ENCODE data around the gene VSIG8.

VSIG8 gene

DNA sequence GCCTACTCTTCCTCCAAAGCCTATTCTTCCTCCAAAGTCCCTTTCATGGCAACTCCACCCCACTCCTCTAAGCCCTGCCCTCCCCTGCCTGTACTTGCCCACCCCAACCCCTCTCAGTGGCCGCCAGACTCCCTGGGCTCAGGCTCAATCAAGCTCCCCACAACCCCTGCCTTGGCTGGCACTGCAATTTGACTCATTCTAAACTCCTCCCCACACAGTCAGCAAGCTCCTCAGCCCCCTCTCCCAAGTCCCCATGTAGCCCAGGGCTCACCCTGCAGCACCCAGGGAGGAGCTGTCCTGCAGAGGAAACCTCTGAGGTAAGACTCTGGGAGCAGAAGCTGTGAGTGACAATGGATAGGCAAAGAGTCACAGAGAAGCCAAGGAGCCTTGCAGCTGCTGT, 3.6 kb upstream of the VSIG8 start:
- H3K4me1 ChIP-seq (ENCODE audit: insufficient read depth, insufficient read length): peaks cover 10% of the 10 kb centered on the region
- H3K9me3 ChIP-seq (ENCODE audit: insufficient read depth, low read length): no peaks in the 10 kb centered on the region
- DNase-seq (ENCODE audit: low read depth, low spot score): no peak
- no peak for TF ChIP-seq SUZ12 (IDR thresholded peaks at IDR 0.05; ENCODE audit: extremely low read depth, insufficient read depth, insufficient read length)
- no peak for TF ChIP-seq YY1 (IDR thresholded peaks at IDR 0.05; ENCODE audit: insufficient read depth, insufficient read length)
- TF ChIP-seq ZNF274 (IDR thresholded peaks at IDR 0.05; ENCODE audit: low read depth, low read length): no peak
- no peak overlapping the region for H3K9ac ChIP-seq (ENCODE audit: insufficient read length, low read depth)
- no peak overlapping the region for H3K4me3 ChIP-seq (ENCODE audit: insufficient read length, low read depth)
- no peaks in the 10 kb centered on the region for H3K36me3 ChIP-seq (ENCODE audit: insufficient read depth, insufficient read length, low read length)
- no peaks in the 10 kb centered on the region for H3K27me3 ChIP-seq (ENCODE audit: insufficient read depth, insufficient read length)

- Histone ChIP-seq H3K9ac (ENCODE audit: insufficient read length, low read depth) (no peak overlapping the region), H3K27me3 (ENCODE audit: insufficient read depth, insufficient read length) (no peaks in the 10 kb centered on the region), H3K36me3 (ENCODE audit: insufficient read depth, insufficient read length, low read length) (no peaks in the 10 kb centered on the region), H3K4me1 (ENCODE audit: insufficient read depth, insufficient read length) (peaks cover 10% of the 10 kb centered on the region), H3K4me3 (ENCODE audit: insufficient read length, low read depth) (no peak overlapping the region), H3K9me3 (ENCODE audit: insufficient read depth, low read length) (no peaks in the 10 kb centered on the region)
- TF ChIP-seq SUZ12 (IDR thresholded peaks at IDR 0.05; ENCODE audit: extremely low read depth, insufficient read depth, insufficient read length) (no peak), YY1 (IDR thresholded peaks at IDR 0.05; ENCODE audit: insufficient read depth, insufficient read length) (no peak), ZNF274 (IDR thresholded peaks at IDR 0.05; ENCODE audit: low read depth, low read length) (no peak)
- no peak for DNase-seq (ENCODE audit: low read depth, low spot score)
Measured at GRCh38 chr1:159864262-159864661, 1.8 kb upstream of the VSIG8 start.

DNA sequence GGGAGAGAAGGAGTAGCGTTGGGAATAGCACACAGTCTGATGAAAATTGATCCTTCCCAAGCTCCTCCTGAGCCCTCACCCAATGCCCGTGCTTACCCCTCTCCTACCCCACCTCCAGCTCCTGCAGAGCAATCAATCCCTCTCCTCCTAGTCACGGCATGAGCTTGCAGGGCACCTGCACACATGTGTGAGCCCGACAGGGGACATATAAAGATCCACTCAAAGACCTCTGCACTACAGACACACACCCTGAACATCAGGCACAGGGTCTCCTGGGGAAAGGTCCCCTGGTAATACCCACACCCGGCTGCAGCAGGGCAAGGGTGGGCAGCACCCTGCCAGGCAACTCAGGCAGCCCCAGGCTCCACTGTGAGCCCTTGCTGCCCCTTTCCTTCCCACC, 426 bp downstream of the VSIG8 start:
- H3K4me3 ChIP-seq (ENCODE audit: insufficient read length, low read depth): no peak overlapping the region
- H3K9me3 ChIP-seq (ENCODE audit: insufficient read depth, low read length): no peaks in the 10 kb centered on the region
- H3K4me1 ChIP-seq (ENCODE audit: insufficient read depth, insufficient read length): peaks cover 3% of the 10 kb centered on the region
- H3K9ac ChIP-seq (ENCODE audit: insufficient read length, low read depth): no peak overlapping the region
- peaks cover 1% of the 10 kb centered on the region for H3K27me3 ChIP-seq (ENCODE audit: insufficient read depth, insufficient read length)
- peaks cover 3% of the 10 kb centered on the region for H3K36me3 ChIP-seq (ENCODE audit: insufficient read depth, insufficient read length, low read length)
- no peak for DNase-seq (ENCODE audit: low read depth, low spot score)
- no peak for TF ChIP-seq ZNF274 (IDR thresholded peaks at IDR 0.05; ENCODE audit: low read depth, low read length)
- TF ChIP-seq YY1 (IDR thresholded peaks at IDR 0.05; ENCODE audit: insufficient read depth, insufficient read length): no peak
- no peak for TF ChIP-seq SUZ12 (IDR thresholded peaks at IDR 0.05; ENCODE audit: extremely low read depth, insufficient read depth, insufficient read length)

GRCh38 chr1:159861218-159861617, 1.2 kb downstream of the VSIG8 start:
- Histone ChIP-seq H3K36me3 (ENCODE audit: insufficient read depth, insufficient read length, low read length) (peaks cover 8% of the 10 kb centered on the region), H3K9ac (ENCODE audit: insufficient read length, low read depth) (no peak overlapping the region)
- TF ChIP-seq ZNF274 (IDR thresholded peaks at IDR 0.05; ENCODE audit: low read depth, low read length) (no peak), SUZ12 (IDR thresholded peaks at IDR 0.05; ENCODE audit: extremely low read depth, insufficient read depth, insufficient read length) (no peak), YY1 (IDR thresholded peaks at IDR 0.05; ENCODE audit: insufficient read depth, insufficient read length) (no peak)

GRCh38 chr1:159860456-159860855, 2.0 kb downstream of the VSIG8 start:
- Histone ChIP-seq H3K9ac (ENCODE audit: insufficient read length, low read depth) (no peak overlapping the region), H3K4me1 (ENCODE audit: insufficient read depth, insufficient read length) (peaks cover 3% of the 10 kb centered on the region), H3K27me3 (ENCODE audit: insufficient read depth, insufficient read length) (peaks cover 16% of the 10 kb centered on the region), H3K9me3 (ENCODE audit: insufficient read depth, low read length) (no peaks in the 10 kb centered on the region), H3K36me3 (ENCODE audit: insufficient read depth, insufficient read length, low read length) (peaks cover 8% of the 10 kb centered on the region), H3K4me3 (ENCODE audit: insufficient read length, low read depth) (no peak overlapping the region)
- no peak for DNase-seq (ENCODE audit: low read depth, low spot score)
- TF ChIP-seq YY1 (IDR thresholded peaks at IDR 0.05; ENCODE audit: insufficient read depth, insufficient read length) (no peak), ZNF274 (IDR thresholded peaks at IDR 0.05; ENCODE audit: low read depth, low read length) (no peak), SUZ12 (IDR thresholded peaks at IDR 0.05; ENCODE audit: extremely low read depth, insufficient read depth, insufficient read length) (no peak)

More at GRCh38 chr1:159861218-159861617, 1.2 kb downstream of the VSIG8 start:
- peaks cover 3% of the 10 kb centered on the region for H3K4me1 ChIP-seq (ENCODE audit: insufficient read depth, insufficient read length)
- no peak for DNase-seq (ENCODE audit: low read depth, low spot score)
- H3K27me3 ChIP-seq (ENCODE audit: insufficient read depth, insufficient read length): peaks cover 8% of the 10 kb centered on the region
- no peaks in the 10 kb centered on the region for H3K9me3 ChIP-seq (ENCODE audit: insufficient read depth, low read length)
- H3K4me3 ChIP-seq (ENCODE audit: insufficient read length, low read depth): no peak overlapping the region

DNA sequence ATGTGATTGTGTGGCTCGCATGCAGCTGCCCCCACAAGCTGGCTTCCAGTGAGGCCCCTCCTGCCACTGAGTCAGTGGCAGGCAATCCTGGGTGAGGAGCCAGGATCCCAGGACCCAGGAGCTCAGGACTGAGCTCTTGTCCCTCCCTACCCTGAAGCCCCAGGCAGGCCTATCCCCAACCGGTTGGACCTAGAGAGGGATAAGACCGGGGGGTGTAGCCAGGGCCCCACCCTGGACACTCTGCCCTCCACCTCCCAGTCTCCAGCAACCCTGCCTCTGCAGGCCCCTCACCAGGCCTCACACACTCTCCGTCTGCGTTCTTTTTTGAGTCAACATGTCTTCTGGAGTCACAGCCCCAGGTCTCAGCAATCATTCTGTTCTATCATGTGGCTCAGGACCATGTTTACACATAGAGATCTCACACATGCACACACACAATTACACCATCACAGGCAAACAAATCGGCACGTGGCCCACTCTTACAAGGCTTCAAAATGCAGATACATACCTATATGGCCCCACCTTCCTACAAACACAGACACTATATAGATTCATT, 2.6 kb downstream of the VSIG8 start:
- H3K9me3 ChIP-seq (ENCODE audit: insufficient read depth, low read length): no peaks in the 10 kb centered on the region
- no peak overlapping the region for H3K9ac ChIP-seq (ENCODE audit: insufficient read length, low read depth)
- H3K4me1 ChIP-seq (ENCODE audit: insufficient read depth, insufficient read length): peaks cover 3% of the 10 kb centered on the region
- DNase-seq (ENCODE audit: low read depth, low spot score): no peak
- TF ChIP-seq ZNF274 (IDR thresholded peaks at IDR 0.05; ENCODE audit: low read depth, low read length): no peak
- TF ChIP-seq YY1 (IDR thresholded peaks at IDR 0.05; ENCODE audit: insufficient read depth, insufficient read length): no peak
- TF ChIP-seq SUZ12 (IDR thresholded peaks at IDR 0.05; ENCODE audit: extremely low read depth, insufficient read depth, insufficient read length): no peak
- peaks cover 22% of the 10 kb centered on the region for H3K27me3 ChIP-seq (ENCODE audit: insufficient read depth, insufficient read length)
- H3K4me3 ChIP-seq (ENCODE audit: insufficient read length, low read depth): no peak overlapping the region
- peaks cover 8% of the 10 kb centered on the region for H3K36me3 ChIP-seq (ENCODE audit: insufficient read depth, insufficient read length, low read length)

- Histone ChIP-seq H3K36me3 (ENCODE audit: insufficient read depth, insufficient read length, low read length) (peaks cover 8% of the 10 kb centered on the region), H3K4me1 (ENCODE audit: insufficient read depth, insufficient read length) (peaks cover 3% of the 10 kb centered on the region)
- TF ChIP-seq YY1 (IDR thresholded peaks at IDR 0.05; ENCODE audit: insufficient read depth, insufficient read length): no peak
- no peak for TF ChIP-seq SUZ12 (IDR thresholded peaks at IDR 0.05; ENCODE audit: extremely low read depth, insufficient read depth, insufficient read length)
- no peak for TF ChIP-seq ZNF274 (IDR thresholded peaks at IDR 0.05; ENCODE audit: low read depth, low read length)
Measured at GRCh38 chr1:159857889-159858288, 4.6 kb downstream of the VSIG8 start.

More at GRCh38 chr1:159857889-159858288, 4.6 kb downstream of the VSIG8 start:
- H3K4me3 ChIP-seq (ENCODE audit: insufficient read length, low read depth): no peak overlapping the region
- no peak overlapping the region for H3K9ac ChIP-seq (ENCODE audit: insufficient read length, low read depth)
- H3K9me3 ChIP-seq (ENCODE audit: insufficient read depth, low read length): no peaks in the 10 kb centered on the region
- DNase-seq (ENCODE audit: low read depth, low spot score): no peak
- peaks cover 37% of the 10 kb centered on the region for H3K27me3 ChIP-seq (ENCODE audit: insufficient read depth, insufficient read length)
